Measurements from ENCODE around the gene FAM171A2. TPM values are rescaled to one million over a fixed set of nuclear protein-coding genes. Genes with fewer than 3 reads are reported as not detected.
A peak's percentile ranks its signal among the peaks of the same experiment; 100 is the strongest.
"Not testable (repeated sequence)": the region's sequence is repeated elsewhere in the genome, so short reads cannot be mapped to it uniquely, and the experiment has no call there.

Gene FAM171A2
- total RNA-seq, 1 donor from 2014 or later, result 2.7 TPM

GRCh38 chr17:44347206-44348055 lies 16.2 kb downstream of the FAM171A2 start:
- DNase-seq (ENCODE audit: low read depth), result not testable (repeated sequence)

- DNase-seq (ENCODE audit: low read depth), result no peak
Observed at GRCh38 chr17:44346064-44346844, 17.4 kb downstream of the FAM171A2 start.

DNA sequence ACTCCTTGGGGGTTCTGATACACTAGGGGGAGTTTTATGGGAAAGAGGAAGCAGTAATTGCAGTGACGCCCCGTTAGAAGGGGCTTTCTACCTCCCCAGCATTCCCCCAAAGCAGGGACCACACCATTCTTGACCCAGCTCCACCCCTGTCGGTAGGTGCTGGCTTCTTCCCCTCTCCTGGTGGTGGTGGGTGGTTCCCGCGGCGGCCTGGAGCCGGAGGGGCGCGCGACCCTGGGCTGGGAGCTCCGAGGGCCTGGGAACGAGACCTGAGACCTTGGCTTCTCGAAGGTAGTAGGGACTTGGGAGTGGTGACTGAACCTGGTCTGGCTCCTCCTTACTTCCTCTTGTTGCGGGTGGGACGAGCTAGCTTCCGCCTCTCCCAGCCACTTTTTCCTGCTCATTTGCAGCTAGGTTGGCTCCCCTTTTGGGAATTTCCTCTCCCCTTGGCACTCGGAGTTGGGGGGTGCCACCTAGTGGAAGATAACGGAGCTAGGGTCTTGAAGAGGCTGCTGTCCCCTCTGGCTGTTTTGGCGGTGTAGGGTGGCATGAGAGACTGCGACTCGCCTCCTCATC lies 18.1 kb downstream of the FAM171A2 start:
- DNase-seq (ENCODE audit: low read depth), result peak; percentile 75

DNA sequence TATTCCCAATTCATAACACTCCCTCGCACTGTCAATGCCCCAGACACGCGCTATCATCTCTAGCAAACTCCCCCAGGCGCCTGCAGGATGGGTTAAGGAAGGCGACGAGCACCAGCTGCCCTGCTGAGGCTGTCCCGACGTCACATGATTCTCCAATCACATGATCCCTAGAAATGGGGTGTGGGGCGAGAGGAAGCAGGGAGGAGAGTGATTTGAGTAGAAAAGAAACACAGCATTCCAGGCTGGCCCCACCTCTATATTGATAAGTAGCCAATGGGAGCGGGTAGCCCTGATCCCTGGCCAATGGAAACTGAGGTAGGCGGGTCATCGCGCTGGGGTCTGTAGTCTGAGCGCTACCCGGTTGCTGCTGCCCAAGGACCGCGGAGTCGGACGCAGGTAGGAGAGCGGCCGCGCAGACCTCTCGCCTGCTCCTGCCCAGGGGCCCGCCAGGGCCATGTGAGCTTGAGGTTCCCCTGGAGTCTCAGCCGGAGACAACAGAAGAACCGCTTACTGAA lies 18.7 kb downstream of the FAM171A2 start, which contains the start of gene GRN:
TSS of gene GRN (plus strand) at position 364 of the 515 bp plus-strand sequence. CDS start 3,863 bp downstream, outside the sequence.
- peak; percentile 97 for DNase-seq (ENCODE audit: low read depth)

DNA sequence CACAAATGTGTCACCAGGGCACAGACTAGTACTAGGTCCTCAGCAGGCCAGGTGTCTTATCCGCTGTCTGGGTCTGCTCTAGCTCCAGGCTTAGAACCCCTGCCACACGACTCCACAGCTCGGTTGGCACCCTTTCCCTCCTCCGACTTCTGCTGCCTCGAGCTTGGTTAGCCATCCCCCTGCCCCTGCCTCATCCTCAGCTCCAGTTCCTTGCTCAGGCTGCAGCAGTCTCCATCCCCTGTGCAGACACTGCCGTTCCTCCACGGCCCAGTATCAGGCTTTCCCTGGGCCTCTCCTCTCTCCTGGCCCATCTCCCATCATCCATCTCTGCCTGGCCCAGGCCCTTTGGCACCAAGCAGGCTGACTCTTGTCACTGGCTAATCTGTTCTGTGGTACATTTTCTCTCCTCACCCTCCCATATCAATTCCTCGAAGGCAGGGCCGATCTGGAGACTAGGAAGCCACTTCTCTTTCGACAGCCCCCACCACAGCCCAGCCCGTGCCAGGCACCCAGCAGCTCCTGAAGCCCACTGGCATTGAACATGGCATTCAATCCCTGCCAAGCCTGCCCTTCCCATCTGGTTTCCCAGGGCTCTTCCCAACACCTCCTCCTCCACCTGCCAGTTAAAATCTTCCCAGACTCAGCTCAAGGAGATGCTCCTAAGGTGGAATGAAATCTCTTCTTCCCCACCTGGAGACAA lies 20.0 kb downstream of the FAM171A2 start:
- no peak for DNase-seq (ENCODE audit: low read depth)

DNA sequence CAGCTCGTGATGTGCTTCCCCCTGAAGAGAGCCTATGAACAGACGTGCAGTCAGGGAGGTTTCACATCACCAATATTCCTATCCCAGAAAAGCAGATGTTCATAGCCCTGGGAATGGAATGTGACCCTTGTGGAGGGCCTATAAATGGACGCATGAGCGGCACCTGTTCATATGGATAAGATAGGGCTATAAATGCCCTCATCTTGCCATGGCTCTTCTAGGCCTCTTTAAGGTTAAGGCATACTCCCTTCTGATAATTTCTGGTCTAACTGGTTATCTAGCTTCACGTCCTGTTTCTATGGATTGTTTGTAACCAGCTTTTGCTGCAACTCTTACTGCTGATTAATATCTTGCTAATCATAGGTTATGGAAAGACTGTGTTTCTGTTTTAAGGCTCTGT lies 23.1 kb downstream of the FAM171A2 start:
- DNase-seq (ENCODE audit: low read depth), result not testable (repeated sequence)

GRCh38 chr17:44338702-44339101 lies 25.0 kb downstream of the FAM171A2 start:
- DNase-seq (ENCODE audit: low read depth), result peak; percentile 75

GRCh38 chr17:44335968-44336367 lies 27.7 kb downstream of the FAM171A2 start:
- no peak for DNase-seq (ENCODE audit: low read depth)

DNA sequence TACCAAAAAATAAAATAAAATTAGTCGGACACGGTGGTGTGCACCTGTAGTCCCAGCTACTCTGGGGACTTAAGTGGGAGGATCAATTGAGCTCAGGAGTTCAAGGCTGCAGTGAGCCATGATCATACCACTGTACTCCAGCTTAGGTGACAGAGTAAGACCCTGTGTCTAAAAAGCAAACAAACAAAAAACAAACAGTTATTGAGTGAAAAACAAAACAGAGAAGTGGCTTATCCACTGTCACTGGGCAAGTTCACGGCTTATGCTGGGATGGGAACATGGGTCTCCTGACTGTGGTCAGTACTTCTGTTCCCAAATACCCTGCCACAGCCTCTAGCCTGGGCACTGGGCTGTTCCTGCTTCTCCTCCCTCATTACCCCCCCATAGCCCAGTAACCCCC lies 28.1 kb downstream of the FAM171A2 start:
- no peak for DNase-seq (ENCODE audit: low read depth)

GRCh38 chr17:44334727-44335126 lies 28.9 kb downstream of the FAM171A2 start:
- DNase-seq (ENCODE audit: low read depth), result peak; percentile 17

- DNase-seq (ENCODE audit: low read depth), result no peak
Observed at GRCh38 chr17:44334315-44334714, 29.3 kb downstream of the FAM171A2 start.

DNA sequence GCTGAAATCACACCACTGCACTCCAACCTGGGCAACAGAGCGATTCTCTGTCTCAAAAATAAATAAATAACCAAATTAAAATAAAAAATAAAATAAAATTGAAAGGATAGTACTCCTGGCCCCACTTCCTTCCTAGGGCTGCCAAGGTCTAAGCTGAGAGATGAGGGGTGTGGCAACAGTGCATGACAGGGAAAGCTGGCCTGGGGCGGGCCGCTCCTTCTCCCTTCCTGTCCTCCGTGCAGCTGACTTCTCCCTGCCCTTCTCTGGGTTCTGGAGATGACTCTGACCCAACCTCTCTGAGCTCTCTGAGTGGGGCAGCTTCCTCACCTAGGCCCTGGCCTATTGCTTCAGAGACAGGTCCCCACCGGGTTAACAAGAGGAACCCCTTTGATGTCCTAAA lies 30.3 kb downstream of the FAM171A2 start:
- no peak for DNase-seq (ENCODE audit: low read depth)

DNA sequence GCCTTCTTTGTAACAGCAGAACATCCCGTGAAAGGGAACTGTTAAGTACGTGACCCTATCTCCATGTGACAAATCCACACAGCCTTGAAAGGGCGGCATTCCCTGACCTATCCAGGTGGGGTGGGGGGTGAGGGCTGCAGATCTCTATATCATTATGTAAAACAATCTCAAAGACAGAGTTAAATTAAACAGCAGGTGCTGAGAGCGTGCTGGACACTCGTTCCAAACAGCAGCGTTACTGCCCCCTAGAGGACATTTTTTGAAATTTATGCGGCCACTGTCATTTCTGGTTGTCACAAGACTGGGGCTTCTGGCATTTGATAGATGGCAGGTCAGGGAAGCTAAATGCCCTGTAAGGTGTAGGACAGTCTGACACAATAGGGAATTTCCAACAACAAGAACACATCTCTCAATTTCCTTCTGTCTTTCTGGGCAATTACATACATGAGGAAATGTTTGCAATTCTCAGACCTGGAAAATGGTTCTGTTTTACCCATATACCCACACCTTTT lies 32.3 kb downstream of the FAM171A2 start:
- peak; percentile 65 for DNase-seq (ENCODE audit: low read depth)

GRCh38 chr17:44330263-44330662 lies 33.4 kb downstream of the FAM171A2 start:
- DNase-seq (ENCODE audit: low read depth), result not testable (repeated sequence)

DNA sequence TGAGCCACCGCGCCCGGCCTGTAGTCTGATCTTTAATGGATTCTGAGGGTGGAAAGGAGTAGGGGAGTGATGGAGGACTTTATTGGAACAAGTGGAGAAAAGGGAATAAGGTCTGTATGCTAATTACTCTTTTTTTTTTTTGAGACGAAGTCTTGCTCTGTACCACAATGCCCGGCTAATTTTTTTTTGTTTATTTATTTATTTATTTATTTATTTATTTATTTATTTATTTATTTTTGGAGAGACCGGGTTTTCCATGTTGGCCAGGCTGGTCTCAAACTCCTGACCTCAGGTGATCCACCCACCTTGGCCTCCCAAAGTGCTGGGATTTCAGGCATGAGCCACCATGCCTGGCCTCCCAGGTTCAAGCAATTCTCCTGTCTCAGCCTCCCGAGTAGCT lies 34.1 kb downstream of the FAM171A2 start:
- not testable (repeated sequence) for DNase-seq (ENCODE audit: low read depth)

GRCh38 chr17:44327715-44328449 lies 35.8 kb downstream of the FAM171A2 start:
- DNase-seq (ENCODE audit: low read depth), result no peak

DNA sequence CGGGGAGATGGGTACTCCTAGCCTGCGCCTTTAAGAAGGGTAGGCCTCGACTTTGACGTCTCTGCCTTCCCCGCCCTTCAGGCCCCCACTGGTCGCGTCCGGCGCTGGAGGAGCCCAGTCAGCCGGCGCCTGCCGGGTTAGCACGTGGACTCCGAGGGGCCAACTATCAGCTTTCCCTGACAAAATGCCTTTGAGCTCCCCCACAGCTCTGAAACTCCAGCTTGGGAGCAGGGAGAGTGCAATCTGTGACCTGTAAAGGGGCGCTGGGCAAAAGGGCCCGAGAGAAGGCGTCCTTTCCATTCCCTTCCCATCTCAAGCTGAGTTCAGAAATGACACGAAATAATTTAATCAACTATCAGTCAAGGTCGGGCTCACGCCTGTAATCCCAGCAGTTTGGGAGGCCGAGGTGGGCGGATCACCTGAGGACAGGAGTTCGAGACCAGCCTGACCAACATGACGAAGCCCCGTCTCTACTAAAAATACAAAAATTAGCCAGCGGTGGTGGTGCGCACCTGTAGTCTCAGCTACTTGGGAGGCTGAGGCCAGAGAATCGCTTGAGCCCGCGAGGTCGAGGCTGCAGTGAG lies 36.7 kb downstream of the FAM171A2 start:
- DNase-seq (ENCODE audit: low read depth), result peak; percentile 92

DNA sequence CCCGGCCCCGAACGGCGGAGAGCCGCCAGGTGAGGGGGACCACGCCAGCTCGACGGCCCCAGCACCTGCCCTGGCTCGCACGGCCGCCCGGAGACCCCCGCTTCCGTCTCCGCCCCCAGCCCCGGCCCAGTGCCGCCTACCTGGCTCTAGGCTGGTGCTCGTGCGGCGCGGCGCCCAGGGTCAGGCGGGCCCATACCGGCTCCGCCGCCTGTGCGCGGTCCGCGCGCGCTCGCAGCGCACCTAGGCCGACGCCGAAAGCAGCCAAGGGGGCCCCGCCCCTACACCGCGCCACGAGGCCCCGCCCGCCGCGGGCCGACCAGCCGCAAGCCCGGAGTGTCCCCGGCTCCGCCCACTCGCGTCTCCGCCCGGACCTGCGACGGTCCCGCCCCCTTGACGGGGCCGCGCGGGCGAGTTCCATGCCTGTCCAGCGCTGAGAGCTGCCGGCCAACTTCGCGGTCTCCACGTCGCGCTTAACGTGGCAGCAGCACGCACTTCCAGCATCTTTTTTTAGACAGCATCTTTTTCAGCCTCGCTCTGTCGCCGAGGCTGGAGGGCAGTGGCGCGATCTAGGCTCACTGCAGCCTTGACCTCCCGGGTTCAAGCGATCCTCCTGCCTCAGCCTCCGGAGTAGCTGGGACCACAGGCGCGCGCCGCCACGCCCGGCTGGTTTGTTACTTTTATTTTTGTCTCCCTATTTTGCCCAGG lies 38.9 kb downstream of the FAM171A2 start, which contains the start of gene SLC25A39:
TSS of gene SLC25A39 (minus strand) at position 253 of the 705 bp plus-strand sequence. CDS start 1,261 bp downstream, outside the sequence.
- peak; percentile 68 for DNase-seq (ENCODE audit: low read depth)

DNA sequence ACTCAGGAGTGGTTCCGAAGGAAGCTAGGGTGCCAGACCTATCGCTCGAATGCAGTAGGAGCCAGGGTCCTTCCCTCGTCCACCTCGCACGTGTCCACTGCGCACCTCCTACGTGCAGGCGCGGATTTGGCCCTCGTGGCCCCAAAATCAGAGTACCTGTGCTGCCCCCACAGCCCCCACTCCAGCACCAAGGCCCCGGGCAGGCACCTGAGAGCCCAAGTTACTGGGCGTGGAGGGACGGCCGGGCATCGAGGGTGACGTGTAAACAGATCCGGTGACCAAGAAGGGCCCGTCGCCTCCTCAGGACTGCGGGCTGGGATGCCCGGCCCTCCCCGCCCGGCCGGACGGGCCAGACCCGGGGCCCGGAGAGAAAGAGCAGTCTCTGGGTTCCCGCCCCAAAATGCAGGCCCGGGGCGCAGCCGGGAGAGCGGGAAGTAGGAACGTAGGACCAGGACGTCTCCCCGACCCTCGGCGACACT lies 39.5 kb downstream of the FAM171A2 start:
- DNase-seq (ENCODE audit: low read depth), result no peak
